Fibroblast of the aortic adventitia (primary cell): ENCODE measurements around the gene RAP1GDS1. TPM values are rescaled to one million over a fixed set of nuclear protein-coding genes. Genes with fewer than 3 reads are reported as not detected.
"Not testable (repeated sequence)": the region's sequence is repeated elsewhere in the genome, so short reads cannot be mapped to it uniquely, and the experiment has no call there.

ENCODE experiments used
- DNase-seq: peaks from one replicate; pipeline ENCODE4 v3.0.0-alpha.2; 2010; ENCODE audit warnings: low read depth
- H3K4me3 ChIP-seq: 2 replicates; pipeline ENCODE4 v1.5.1; 2011; ENCODE audit warnings: low read depth, mild to moderate bottlenecking, control low read depth, low read length, moderate library complexity
- CTCF ChIP-seq: IDR thresholded peaks from 2 replicates; pipeline ENCODE4 v1.5.1; 2011; ENCODE audit warnings: mild to moderate bottlenecking, low read length, control low read depth, inconsistent platforms; ENCODE audit not compliant: insufficient read depth
- total RNA-seq: library from RNA; depleted of rRNA; stranded (reverse); fragments of >200 nt; gene quantifications from 2 replicates; pipeline ENCODE4 v1.2.3, GENCODE V29; 2012; ENCODE audit warnings: low replicate concordance

RAP1GDS1 gene
- total RNA-seq, 1 donor = 62.2 TPM

GRCh38 chr4:98343626-98344025 lies 82.4 kb downstream of the RAP1GDS1 start:
- no peak overlapping the region for H3K4me3 ChIP-seq
- no peak for DNase-seq
- TF ChIP-seq CTCF = no peak

- DNase-seq = no peak
- TF ChIP-seq CTCF = no peak
Observed at GRCh38 chr4:98345838-98346237, 84.7 kb downstream of the RAP1GDS1 start.

GRCh38 chr4:98352396-98352795 lies 91.2 kb downstream of the RAP1GDS1 start:
- no peak for TF ChIP-seq CTCF
- no peak for DNase-seq
- H3K4me3 ChIP-seq = no peak overlapping the region

More at GRCh38 chr4:98345838-98346237, 84.7 kb downstream of the RAP1GDS1 start:
- no peak overlapping the region for H3K4me3 ChIP-seq

- H3K4me3 ChIP-seq = no peak overlapping the region
- DNase-seq = no peak
- TF ChIP-seq CTCF = no peak
Observed at GRCh38 chr4:98352940-98353339, 91.8 kb downstream of the RAP1GDS1 start.

- no peak overlapping the region for H3K4me3 ChIP-seq
- no peak for DNase-seq
- no peak for TF ChIP-seq CTCF
Observed at GRCh38 chr4:98358630-98359248, 97.6 kb downstream of the RAP1GDS1 start.

- H3K4me3 ChIP-seq = no peak overlapping the region
- no peak for TF ChIP-seq CTCF
Observed at GRCh38 chr4:98359646-98360045, 98.5 kb downstream of the RAP1GDS1 start.

GRCh38 chr4:98363431-98363830 lies 102.2 kb downstream of the RAP1GDS1 start:
- no peak for TF ChIP-seq CTCF
- DNase-seq = no peak
- H3K4me3 ChIP-seq = no peak overlapping the region

More at GRCh38 chr4:98359646-98360045, 98.5 kb downstream of the RAP1GDS1 start:
- DNase-seq = no peak

GRCh38 chr4:98366275-98366674 lies 105.1 kb downstream of the RAP1GDS1 start:
- not testable (repeated sequence) for DNase-seq

GRCh38 chr4:98368000-98368399 lies 106.8 kb downstream of the RAP1GDS1 start:
- H3K4me3 ChIP-seq = not testable (repeated sequence)

More at GRCh38 chr4:98366275-98366674, 105.1 kb downstream of the RAP1GDS1 start:
- not testable (repeated sequence) for H3K4me3 ChIP-seq

More at GRCh38 chr4:98368000-98368399, 106.8 kb downstream of the RAP1GDS1 start:
- DNase-seq = not testable (repeated sequence)
